Nephron progenitor cell (in vitro differentiated cells): Measurements from ENCODE around the gene PTPN23.

Experiments used
- DNase-seq: peaks from one replicate; pipeline ENCODE4 v3.0.0; 2021
- H3K27ac Mint-ChIP-seq: 2 replicates; pipeline ENCODE4 v1.8.0; 2021; ENCODE audit warnings: mild to moderate bottlenecking, moderate library complexity, mixed read lengths
- H3K27me3 Mint-ChIP-seq: 2 replicates; pipeline ENCODE4 v1.8.0; 2021; ENCODE audit warnings: mild to moderate bottlenecking, low read depth, mixed read lengths; ENCODE audit not compliant: poor library complexity
- H3K36me3 Mint-ChIP-seq: 2 replicates; pipeline ENCODE4 v1.8.0; 2021; ENCODE audit warnings: low read depth, mixed read lengths
- H3K4me1 Mint-ChIP-seq: 2 replicates; pipeline ENCODE4 v1.8.0; 2021; ENCODE audit warnings: mixed read lengths
- H3K4me3 Mint-ChIP-seq: 2 replicates; pipeline ENCODE4 v1.8.0; 2021; ENCODE audit warnings: mild to moderate bottlenecking, moderate library complexity, mixed read lengths
- H3K9me3 Mint-ChIP-seq: 2 replicates; pipeline ENCODE4 v1.8.0; 2021; ENCODE audit warnings: mild to moderate bottlenecking, moderate library complexity, mixed read lengths
- TF ChIP-seq, protein P1 (sequence below): fragments of 200-600 bp; sonication (generic); IDR thresholded peaks from 2 replicates; pipeline ENCODE4 v1.5.0; 2021; ENCODE audit warnings: antibody characterized with exemption

The PTPN23 gene

GRCh38 chr3:47377186-47377585 is 3.6 kb upstream of the PTPN23 start:
- Mint-ChIP-seq H3K27ac (no peak overlapping the region), H3K27me3 (peaks cover 9% of the 10 kb centered on the region), H3K9me3 (no peaks in the 10 kb centered on the region), H3K36me3 (no peaks in the 10 kb centered on the region), H3K4me3 (no peak overlapping the region), H3K4me1 (peaks cover 22% of the 10 kb centered on the region)
- DNase-seq, result no peak
- TF ChIP-seq, protein P1, sequence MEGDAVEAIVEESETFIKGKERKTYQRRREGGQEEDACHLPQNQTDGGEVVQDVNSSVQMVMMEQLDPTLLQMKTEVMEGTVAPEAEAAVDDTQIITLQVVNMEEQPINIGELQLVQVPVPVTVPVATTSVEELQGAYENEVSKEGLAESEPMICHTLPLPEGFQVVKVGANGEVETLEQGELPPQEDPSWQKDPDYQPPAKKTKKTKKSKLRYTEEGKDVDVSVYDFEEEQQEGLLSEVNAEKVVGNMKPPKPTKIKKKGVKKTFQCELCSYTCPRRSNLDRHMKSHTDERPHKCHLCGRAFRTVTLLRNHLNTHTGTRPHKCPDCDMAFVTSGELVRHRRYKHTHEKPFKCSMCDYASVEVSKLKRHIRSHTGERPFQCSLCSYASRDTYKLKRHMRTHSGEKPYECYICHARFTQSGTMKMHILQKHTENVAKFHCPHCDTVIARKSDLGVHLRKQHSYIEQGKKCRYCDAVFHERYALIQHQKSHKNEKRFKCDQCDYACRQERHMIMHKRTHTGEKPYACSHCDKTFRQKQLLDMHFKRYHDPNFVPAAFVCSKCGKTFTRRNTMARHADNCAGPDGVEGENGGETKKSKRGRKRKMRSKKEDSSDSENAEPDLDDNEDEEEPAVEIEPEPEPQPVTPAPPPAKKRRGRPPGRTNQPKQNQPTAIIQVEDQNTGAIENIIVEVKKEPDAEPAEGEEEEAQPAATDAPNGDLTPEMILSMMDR, result no peak

GRCh38 chr3:47378869-47379268 is 2.0 kb upstream of the PTPN23 start:
- H3K4me1 Mint-ChIP-seq, result peaks cover 35% of the 10 kb centered on the region
- peaks cover 2% of the 10 kb centered on the region for H3K27me3 Mint-ChIP-seq
- H3K9me3 Mint-ChIP-seq, result no peaks in the 10 kb centered on the region
- TF ChIP-seq, protein P1, result no peak
- no peak overlapping the region for H3K4me3 Mint-ChIP-seq
- no peak for DNase-seq
- no peak overlapping the region for H3K27ac Mint-ChIP-seq
- peaks cover 7% of the 10 kb centered on the region for H3K36me3 Mint-ChIP-seq

DNA sequence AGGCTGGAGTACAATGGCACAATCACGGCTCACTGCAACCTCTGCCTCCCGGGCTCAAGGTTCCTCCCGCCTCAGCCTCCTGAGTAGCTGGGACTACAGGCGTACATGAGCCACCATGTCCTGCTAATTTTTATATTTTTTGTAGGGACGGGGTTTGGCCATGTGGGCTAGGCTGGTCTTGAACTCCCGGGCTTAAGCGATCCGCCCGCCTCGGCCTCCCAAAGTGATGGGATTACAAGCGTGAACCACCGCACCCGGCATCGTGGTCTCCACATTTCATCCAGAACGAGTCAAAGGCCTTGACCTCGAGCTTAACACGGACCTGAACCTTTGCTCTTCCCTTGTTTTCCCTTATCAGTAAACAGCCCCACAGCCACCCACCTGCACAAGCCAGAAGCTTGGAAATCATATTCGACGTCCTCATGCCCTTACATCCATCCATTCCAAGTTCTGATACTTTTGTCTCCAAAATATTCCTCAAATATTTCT is 1.4 kb upstream of the PTPN23 start:
- no peak for DNase-seq
- H3K9me3 Mint-ChIP-seq, result no peaks in the 10 kb centered on the region
- peaks cover 2% of the 10 kb centered on the region for H3K27me3 Mint-ChIP-seq
- H3K27ac Mint-ChIP-seq, result no peak overlapping the region
- peak overlapping the region; percentile 97 for H3K4me3 Mint-ChIP-seq
- H3K4me1 Mint-ChIP-seq, result peaks cover 35% of the 10 kb centered on the region
- H3K36me3 Mint-ChIP-seq, result peaks cover 7% of the 10 kb centered on the region
- TF ChIP-seq, protein P1, result no peak

DNA sequence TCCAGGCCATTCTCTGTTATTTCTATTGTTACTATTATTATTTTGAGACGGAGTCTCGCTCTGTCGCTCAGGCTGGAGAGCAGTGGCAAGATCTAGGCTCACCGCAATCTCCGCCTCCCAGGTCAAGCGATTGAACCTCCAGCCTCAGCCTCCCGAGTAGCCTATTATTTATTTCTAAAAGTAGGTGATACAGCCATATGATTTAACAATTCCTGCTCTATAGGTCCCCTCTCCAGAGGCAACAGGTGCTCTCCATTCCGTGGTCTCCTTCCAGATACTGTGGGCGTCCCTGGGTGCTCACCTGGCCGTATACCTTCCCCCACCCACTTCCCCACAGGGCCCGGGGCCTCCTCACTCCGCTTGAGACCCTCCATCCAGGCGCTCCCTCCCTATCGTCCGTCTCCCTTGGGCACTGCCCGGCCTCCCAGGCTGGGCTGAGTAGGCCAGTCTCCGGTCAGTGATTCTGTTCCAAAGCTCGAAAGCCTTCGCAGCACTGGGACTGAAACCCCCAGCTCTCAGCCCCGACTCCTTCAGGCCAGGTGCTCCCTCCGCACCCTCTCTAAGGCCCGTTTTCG is 708 bp upstream of the PTPN23 start:
- Mint-ChIP-seq H3K4me1 (peaks cover 35% of the 10 kb centered on the region), H3K9me3 (no peaks in the 10 kb centered on the region), H3K4me3 (peak overlapping the region; percentile 97), H3K36me3 (peaks cover 7% of the 10 kb centered on the region), H3K27ac (peak overlapping the region; percentile 99), H3K27me3 (peaks cover 2% of the 10 kb centered on the region)
- TF ChIP-seq, protein P1, result no peak
- DNase-seq, result no peak

GRCh38 chr3:47381317-47382157 is 716 bp downstream of the PTPN23 start:
- peak overlapping the region; percentile 99 for H3K27ac Mint-ChIP-seq
- peaks cover 15% of the 10 kb centered on the region for H3K36me3 Mint-ChIP-seq
- no peaks in the 10 kb centered on the region for H3K9me3 Mint-ChIP-seq
- TF ChIP-seq, protein P1, result no peak
- peak overlapping the region; percentile 97 for H3K4me3 Mint-ChIP-seq
- DNase-seq, result peak; percentile 87
- H3K27me3 Mint-ChIP-seq, result no peaks in the 10 kb centered on the region
- H3K4me1 Mint-ChIP-seq, result peaks cover 40% of the 10 kb centered on the region
